K562 (cell line): ENCODE results near the gene APP. TPM values are rescaled to one million over a fixed set of nuclear protein-coding genes. Genes with fewer than 3 reads are reported as not detected.

ENCODE experiments used
- ATAC-seq: fragments of 200-7000 bp; cut with Tn5 transposase; 3 replicates; pipeline ENCODE4 v1.9.1; 2020; ENCODE audit warnings: moderate library complexity
- BruUV-seq: library from RNA; stranded (reverse); fragments of 400-500 nt; replicated peaks from 2 replicates; lab custom pipeline; 2021; lab: Mats Ljungman, UMichigan
- CTCF ChIA-PET: fragments of 300-600 bp; formaldehyde crosslinking; extraction: SDS; loops from one replicate; lab custom pipeline; 2021; ENCODE audit warnings: low intra/inter-chr PET ratio; lab: Yijun Ruan, JAX
- POLR2A ChIA-PET: fragments of 300-600, 350-650 bp; sonication (Branson Sonifier 250); formaldehyde crosslinking; extraction: SDS; loops from one replicate; lab custom pipeline; 2021; ENCODE audit warnings: antibody characterized with exemption, inconsistent platforms; lab: Yijun Ruan, JAX
- DNase-seq, 4 experiments: peaks; one replicate each; pipeline versions ENCODE4 v3.0.0 to v3.0.0-alpha.2; 2011 to 2018; ENCODE audit warnings: low spot score in 3 of 4, mixed read lengths in 3 of 4; ENCODE audit errors: extremely low read depth in 1 of 4
- FAIRE-seq: peaks from 2 replicates; lab custom pipeline; 2011; peaks lifted over from hg19 to GRCh38; lab: Jason Lieb, UNC
- H2AFZ ChIP-seq: 2 replicates; pipeline ENCODE4 v1.6.0; 2011; ENCODE audit warnings: low read depth, low read length, control low read depth, inconsistent platforms
- H3K27ac ChIP-seq: fragments of 200-600 bp; 3 replicates; pipeline ENCODE4 v1.8.0; 2011; ENCODE audit warnings: low read depth, mild to moderate bottlenecking, control low read depth, inconsistent platforms, low read length, moderate library complexity, mixed read lengths; ENCODE audit errors: extremely low read depth
- H3K27me3 ChIP-seq, 2 experiments: fragments of 300-600 bp in 1 of 2; 2 replicates in 1 of 2; 3 replicates in 1 of 2; pipeline versions ENCODE4 v1.6.0 to v1.8.0; 2011; ENCODE audit warnings: inconsistent platforms in 2 of 2, low read length in 2 of 2, mild to moderate bottlenecking in 1 of 2, mixed read lengths in 1 of 2, moderate library complexity in 1 of 2; ENCODE audit not compliant: control insufficient read depth in 2 of 2, insufficient read depth in 2 of 2
- H3K36me3 ChIP-seq: fragments of 300-600 bp; 3 replicates; pipeline ENCODE4 v1.8.0; 2011; ENCODE audit warnings: mild to moderate bottlenecking, low read length, inconsistent platforms; ENCODE audit not compliant: control insufficient read depth, insufficient read depth
- H3K4me1 ChIP-seq, 2 experiments: fragments of 200-600 bp in 1 of 2; replicated peaks in 1 of 2; 2 replicates in 1 of 2; 3 replicates in 1 of 2; pipeline versions ENCODE4 v1.5.1 to v1.8.0; 2011; ENCODE audit warnings: inconsistent platforms in 2 of 2, low read length in 2 of 2, mild to moderate bottlenecking in 1 of 2, mixed read lengths in 1 of 2, moderate library complexity in 1 of 2; ENCODE audit not compliant: control insufficient read depth in 2 of 2, insufficient read depth in 2 of 2
- H3K4me2 ChIP-seq: 2 replicates; pipeline ENCODE4 v1.6.1; 2011; ENCODE audit warnings: low read length, control low read depth, inconsistent platforms, mixed read lengths; ENCODE audit not compliant: insufficient read depth
- H3K4me3 ChIP-seq: fragments of 200-600 bp; sonication (generic), shearing (Covaris generic); 2 replicates; pipeline ENCODE4 v1.5.1; 2016; ENCODE audit warnings: control low read depth, inconsistent platforms
- H3K79me2 ChIP-seq: fragments of 200-600 bp; 3 replicates; pipeline ENCODE4 v1.8.0; 2011; ENCODE audit warnings: low read length, inconsistent platforms; ENCODE audit not compliant: control insufficient read depth, insufficient read depth
- H3K9ac ChIP-seq, 2 experiments: 2 replicates each; pipeline versions ENCODE4 v1.6.0 to v1.6.1; 2011; ENCODE audit warnings: low read depth in 2 of 2, low read length in 2 of 2, control low read depth in 1 of 2, inconsistent platforms in 1 of 2, mild to moderate bottlenecking in 1 of 2, mixed read lengths in 1 of 2; ENCODE audit not compliant: insufficient read depth in 1 of 2
- H3K9me1 ChIP-seq: one replicate; pipeline ENCODE4 v1.6.0; 2011; ENCODE audit warnings: inconsistent platforms, mild to moderate bottlenecking, low read length, moderate library complexity; ENCODE audit not compliant: control insufficient read depth, insufficient read depth
- H3K9me3 ChIP-seq: replicated peaks from 2 replicates; pipeline ENCODE4 v1.5.1; 2011; ENCODE audit warnings: low read depth, low read length, inconsistent platforms; ENCODE audit not compliant: control insufficient read depth, insufficient read depth
- H4K20me1 ChIP-seq: replicated peaks from 2 replicates; pipeline ENCODE4 v1.6.1; 2011; ENCODE audit warnings: low read length, inconsistent platforms, mixed read lengths; ENCODE audit not compliant: control insufficient read depth, insufficient read depth
- CUX1 ChIP-seq: fragments of 200-800 bp; sonication (Bioruptor generic); IDR thresholded peaks from 2 replicates; pipeline ENCODE4 v1.6.1; 2016; ENCODE audit warnings: missing genetic modification characterization, missing compliant biosample characterization
- MBD1 ChIP-seq: fragments of 250-450 bp; sonication (Bioruptor Pico); IDR thresholded peaks from 2 replicates; pipeline ENCODE4 v1.8.0; 2022; ENCODE audit warnings: inconsistent platforms
- NR1H2 ChIP-seq: sonication (generic); formaldehyde crosslinking; IDR thresholded peaks from 2 replicates; pipeline ENCODE4 v1.4.0; 2020; ENCODE audit warnings: mild to moderate bottlenecking, missing genetic modification reagents
- NRF1 ChIP-seq, 2 experiments: fragments of 450-650 bp; IDR thresholded peaks in 1 of 2; conservative IDR thresholded peaks in 1 of 2; 2 replicates each; pipeline ENCODE4 v1.6.1; 2014; ENCODE audit warnings: mild to moderate bottlenecking in 2 of 2
- SIRT6 ChIP-seq: IDR thresholded peaks from one replicate; pipeline ENCODE4 v1.6.1; 2012; ENCODE audit warnings: low read depth, mild to moderate bottlenecking, control low read depth, inconsistent platforms, low read length, moderate library complexity
- SIX5 ChIP-seq, 2 experiments: IDR thresholded peaks; 2 replicates each; pipeline ENCODE4 v1.6.1; 2011; ENCODE audit warnings: low read length in 2 of 2, borderline replicate concordance in 1 of 2, low read depth in 1 of 2, mild to moderate bottlenecking in 1 of 2, moderate library complexity in 1 of 2; ENCODE audit not compliant: insufficient read depth in 1 of 2
- ZNF217 ChIP-seq: sonication (generic); formaldehyde crosslinking; IDR thresholded peaks from 2 replicates; pipeline ENCODE4 v1.8.0; 2022; ENCODE audit warnings: mild to moderate bottlenecking, missing genetic modification reagents
- WGBS: fragments of 100-300 bp; shearing (Covaris generic); methylation state at CpG from one replicate; pipeline ENCODE4 v1.1.6; 2016; ENCODE audit warnings: low coverage, mixed read lengths; ENCODE audit not compliant: insufficient coverage; ENCODE audit errors: missing lambda C conversion rate; 5-methylcytosine and 5-hydroxymethylcytosine counted together
- in situ Hi-C: fragments of 300-500 bp; cut with MboI; formaldehyde crosslinking; loops from 4 replicates; pipeline ENCODE4 v1.15.0; 2018; ENCODE audit warnings: inconsistent platforms, mixed read lengths
- intact Hi-C: fragments of 100-400 bp; cut with micrococcal nuclease; formaldehyde crosslinking; loops from 2 replicates; pipeline ENCODE4 v1.14.2; 2022
- polyA plus RNA-seq, 8 experiments: library from polyadenylated mRNA; depleted of rRNA in 4 of 8; stranded (reverse) in 5 of 8; unstranded in 3 of 8; fragments of >200 nt; fragmentation: Nextera tagmentation in 2 of 8; fragmentation: Illumina TruSeq in 1 of 8; extraction: Ambion mirVana in 2 of 8; extraction: Trizol in 1 of 8; gene quantifications; 2 replicates each; pipeline versions ENCODE4 v1.2.1 to v1.2.3, GENCODE V29; 2011 to 2014; ENCODE audit warnings: inconsistent platforms in 1 of 8, missing spikeins in 1 of 8
- total RNA-seq, 7 experiments: library from RNA; depleted of rRNA in 6 of 7; stranded (reverse); fragments of >200 nt in 6 of 7; fragmentation: Illumina TruSeq in 2 of 7; extraction: Trizol in 2 of 7; gene quantifications; 2 replicates each; pipeline versions ENCODE4 v1.2.1 to v1.2.3, GENCODE V29; 2011 to 2021; ENCODE audit warnings: low replicate concordance in 1 of 7

Gene APP
- total and polyA plus RNA-seq, 9 of the 15 experiments (the other 6 are each of a cell fraction or from before 2014, with no cell fraction given): 0.01 to 1.5 (median 0.16) TPM; not detected in 5

GRCh38 chr21:25944082-25944481 is 226.5 kb downstream of the APP start:
- no peak overlapping the region for H3K4me3 ChIP-seq
- H3K79me2 ChIP-seq: no peaks in the 10 kb centered on the region
- CTCF ChIA-PET: no interaction called here
- BruUV-seq: no TSS peak
- no peak for DNase-seq
- no peaks in the 10 kb centered on the region for H4K20me1 ChIP-seq
- H2AFZ ChIP-seq: no peak overlapping the region
- no peak overlapping the region for H3K4me2 ChIP-seq
- no peaks in the 10 kb centered on the region for H3K36me3 ChIP-seq
- WGBS: under 1% methylated on average over 7 of the region's 7 CpGs
- H3K9me3 ChIP-seq: no peaks in the 10 kb centered on the region
- ATAC-seq: no peak
- no peak overlapping the region for H3K9ac ChIP-seq
- H3K4me1 ChIP-seq: no peaks in the 10 kb centered on the region
- H3K27me3 ChIP-seq: no peaks in the 10 kb centered on the region
- in situ Hi-C loops (no loop called here), intact Hi-C loops (no loop called here)
- H3K9me1 ChIP-seq: no peaks in the 10 kb centered on the region
- no peak for FAIRE-seq
- no peak overlapping the region for H3K27ac ChIP-seq
- POLR2A ChIA-PET: no interaction called here
- TF ChIP-seq NR1H2 (CRISPR knock-in tag) (no peak), ZNF217 (CRISPR knock-in tag) (no peak), CUX1 (no peak), NRF1 (conservative IDR thresholded peaks at IDR 0.05 in 1 of 2, IDR thresholded peaks at IDR 0.05 in 1 of 2) (no peak), MBD1 (CRISPR knock-in tag) (no peak), SIRT6 (no peak), SIX5 (IDR thresholded peaks at IDR 0.05; ENCODE audit: borderline replicate concordance in 1 of 2, insufficient read depth in 1 of 2, low read depth in 1 of 2, low read length in 2 of 2) (no peak)
